NCI-H2107 (cell line): Measurements from ENCODE around the gene GPRC6A.
"Not testable (repeated sequence)": the region's sequence is repeated elsewhere in the genome, so short reads cannot be mapped to it uniquely, and the experiment has no call there.

ENCODE experiments used
- DNase-seq: peaks from one replicate; lab custom pipeline; 2025; lab: John Stamatoyannopoulos, UW

Gene GPRC6A, protein sequence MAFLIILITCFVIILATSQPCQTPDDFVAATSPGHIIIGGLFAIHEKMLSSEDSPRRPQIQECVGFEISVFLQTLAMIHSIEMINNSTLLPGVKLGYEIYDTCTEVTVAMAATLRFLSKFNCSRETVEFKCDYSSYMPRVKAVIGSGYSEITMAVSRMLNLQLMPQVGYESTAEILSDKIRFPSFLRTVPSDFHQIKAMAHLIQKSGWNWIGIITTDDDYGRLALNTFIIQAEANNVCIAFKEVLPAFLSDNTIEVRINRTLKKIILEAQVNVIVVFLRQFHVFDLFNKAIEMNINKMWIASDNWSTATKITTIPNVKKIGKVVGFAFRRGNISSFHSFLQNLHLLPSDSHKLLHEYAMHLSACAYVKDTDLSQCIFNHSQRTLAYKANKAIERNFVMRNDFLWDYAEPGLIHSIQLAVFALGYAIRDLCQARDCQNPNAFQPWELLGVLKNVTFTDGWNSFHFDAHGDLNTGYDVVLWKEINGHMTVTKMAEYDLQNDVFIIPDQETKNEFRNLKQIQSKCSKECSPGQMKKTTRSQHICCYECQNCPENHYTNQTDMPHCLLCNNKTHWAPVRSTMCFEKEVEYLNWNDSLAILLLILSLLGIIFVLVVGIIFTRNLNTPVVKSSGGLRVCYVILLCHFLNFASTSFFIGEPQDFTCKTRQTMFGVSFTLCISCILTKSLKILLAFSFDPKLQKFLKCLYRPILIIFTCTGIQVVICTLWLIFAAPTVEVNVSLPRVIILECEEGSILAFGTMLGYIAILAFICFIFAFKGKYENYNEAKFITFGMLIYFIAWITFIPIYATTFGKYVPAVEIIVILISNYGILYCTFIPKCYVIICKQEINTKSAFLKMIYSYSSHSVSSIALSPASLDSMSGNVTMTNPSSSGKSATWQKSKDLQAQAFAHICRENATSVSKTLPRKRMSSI

DNA sequence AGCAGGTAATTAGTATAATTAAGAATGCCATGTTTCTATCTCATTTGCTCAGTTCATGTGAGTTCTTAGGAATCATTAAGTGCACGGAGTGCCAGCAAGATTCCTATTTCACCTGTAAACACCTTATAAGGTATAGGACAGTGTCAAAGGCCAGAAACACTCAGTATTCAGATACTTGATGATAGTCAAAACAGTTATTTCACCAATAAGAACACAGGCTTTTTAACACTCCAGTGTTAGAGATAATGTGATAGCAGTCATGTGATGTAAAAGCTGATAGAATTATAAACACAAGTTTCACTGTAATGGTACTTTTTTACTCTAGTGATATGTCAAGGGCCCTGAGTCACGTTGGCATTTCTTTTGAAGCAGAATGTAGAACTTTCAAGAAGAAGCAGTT, at the start of gene GPRC6A:
GPRC6A (minus strand) TSS at position 101 of the 400 bp plus-strand sequence; CDS start at position 31, 70 bp downstream.
- no peak for DNase-seq

DNA sequence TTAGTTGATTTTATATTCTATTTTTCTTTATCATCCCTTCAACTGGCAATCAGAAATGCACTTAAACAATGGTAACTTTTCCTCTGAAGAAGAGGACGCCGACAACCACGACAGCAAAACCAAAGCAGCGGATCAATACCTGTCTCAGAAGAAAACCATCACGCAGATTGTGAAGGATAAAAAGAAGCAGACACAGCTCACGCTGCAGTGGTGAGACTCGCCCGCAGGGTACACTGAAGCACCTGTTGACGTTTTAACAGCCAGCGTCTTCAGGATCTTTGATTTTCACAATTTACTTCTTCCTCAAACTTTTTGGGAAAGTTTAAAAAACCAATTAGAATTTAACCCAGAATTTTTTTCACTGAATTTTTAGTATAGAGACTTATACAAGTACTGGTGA, 48.9 kb upstream of the GPRC6A start:
- DNase-seq, result no peak

DNA sequence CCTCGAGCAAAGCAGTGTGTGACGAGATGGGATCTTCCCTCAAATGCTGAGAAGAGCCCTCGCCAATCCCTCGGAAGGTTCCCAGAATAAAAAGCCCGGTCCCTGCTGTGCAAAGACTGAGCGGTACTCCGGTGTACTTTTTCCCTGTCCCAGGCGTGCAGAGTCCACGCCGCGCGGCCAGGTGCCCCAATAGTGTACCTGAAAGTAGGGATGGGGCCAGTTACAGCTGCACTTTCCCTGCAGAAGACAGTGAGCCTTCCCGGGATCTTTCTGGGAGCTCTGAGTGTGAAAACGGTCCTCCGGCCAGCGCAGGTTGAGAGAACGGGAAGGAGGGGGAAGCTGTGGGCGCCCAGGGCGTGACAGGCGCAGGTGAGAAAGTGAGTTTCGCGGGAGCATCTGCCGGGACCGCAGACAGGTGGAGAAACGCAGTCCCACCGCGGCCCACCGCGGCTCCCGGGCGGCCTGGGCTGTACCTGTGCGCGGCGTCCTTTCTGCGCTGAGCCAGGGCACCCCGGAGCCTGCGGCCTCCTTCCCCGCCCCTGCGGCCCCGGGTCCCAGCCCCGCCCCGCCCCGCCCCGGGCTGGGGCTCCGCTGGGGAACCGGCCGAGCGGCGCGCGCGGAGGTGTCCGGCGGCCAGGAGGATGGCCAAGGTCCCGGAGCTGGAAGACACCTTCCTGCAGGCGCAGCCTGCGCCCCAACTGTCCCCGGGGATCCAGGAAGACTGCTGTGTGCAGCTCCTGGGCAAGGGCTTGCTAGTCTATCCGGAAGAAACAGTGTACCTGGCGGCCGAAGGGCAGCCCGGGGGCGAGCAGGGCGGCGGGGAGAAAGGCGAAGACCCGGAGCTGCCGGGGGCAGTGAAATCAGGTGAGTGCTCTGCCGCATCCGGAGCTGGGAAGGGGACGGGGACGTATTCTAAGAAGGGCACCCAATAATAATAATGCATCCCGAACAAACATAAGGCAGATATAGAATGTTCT, 48.0 kb upstream of the GPRC6A start, which contains the start of gene RFX6:
RFX6 (plus strand) TSS at position 608 of the 977 bp plus-strand sequence; CDS start at position 642, 34 bp downstream.
- no peak for DNase-seq

DNA sequence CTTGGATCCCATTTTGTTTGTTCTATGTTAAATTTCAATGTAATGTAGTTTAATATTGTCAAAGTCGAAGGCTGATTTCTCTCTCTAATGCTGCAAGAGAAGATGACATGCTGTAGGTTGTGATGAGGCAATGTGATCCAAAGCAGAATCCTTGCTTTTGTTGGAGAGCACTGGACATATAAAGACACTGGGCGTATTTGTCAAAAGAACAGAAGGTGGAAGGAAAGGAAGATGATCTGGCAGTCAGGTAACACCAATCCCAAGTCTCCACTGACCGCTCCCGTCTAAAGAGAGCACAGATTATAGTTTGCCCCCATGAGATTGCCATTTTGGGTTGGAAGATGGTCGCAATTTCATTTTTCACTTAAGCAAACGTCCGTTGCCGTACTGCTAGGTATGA, 47.2 kb upstream of the GPRC6A start:
- DNase-seq, result no peak

- no peak for DNase-seq
These were observed 43.9 kb upstream of the GPRC6A start for GRCh38 chr6:116872771-116873170.

DNA sequence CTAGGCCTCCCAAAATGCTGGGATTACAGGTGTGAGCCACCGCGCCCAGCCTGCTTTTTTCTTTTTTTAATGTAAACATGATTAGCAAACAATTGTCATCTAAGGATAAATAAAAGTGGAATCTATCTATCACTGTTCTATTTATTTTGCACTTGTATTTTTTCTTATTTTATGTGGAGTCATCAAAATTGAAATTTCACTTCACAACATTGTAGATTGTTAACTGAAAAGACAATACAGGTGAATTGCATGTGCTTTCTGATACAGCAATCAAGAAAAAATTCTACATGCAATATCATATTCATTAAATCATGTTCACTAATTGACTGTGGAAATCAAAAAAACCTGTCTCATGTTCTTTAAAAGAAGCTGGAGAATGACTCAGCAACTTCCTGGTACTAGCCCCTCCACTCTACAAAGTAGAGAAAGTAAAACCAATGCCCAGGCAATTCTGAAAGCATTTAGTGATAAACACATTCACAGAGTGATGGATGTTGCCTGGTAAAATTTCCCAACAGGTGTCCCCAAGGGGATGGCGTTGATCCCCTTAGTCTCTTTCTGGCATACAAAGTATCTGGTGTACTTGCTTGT, 37.5 kb upstream of the GPRC6A start:
- DNase-seq, result no peak

DNA sequence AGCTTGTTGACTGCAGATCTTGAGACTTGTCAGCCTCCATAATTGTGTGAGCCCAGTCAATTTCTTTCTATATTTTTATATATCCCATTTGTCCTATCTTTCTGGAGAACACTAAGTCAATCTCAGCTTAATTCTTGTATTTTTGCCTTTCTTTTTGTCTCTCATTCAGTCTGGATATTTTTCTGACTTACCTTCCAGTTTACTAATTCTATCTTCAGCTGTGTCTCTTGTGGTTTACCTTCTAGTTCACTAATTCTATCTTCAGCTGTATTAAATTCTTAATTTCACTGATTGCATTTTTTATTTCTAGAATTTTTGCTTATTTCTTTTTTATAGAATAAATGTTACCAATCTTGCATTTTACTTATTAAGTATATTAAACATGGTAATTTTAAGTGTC, 30.4 kb upstream of the GPRC6A start:
- no peak for DNase-seq

GRCh38 chr6:116858060-116858459, 29.2 kb upstream of the GPRC6A start:
- no peak for DNase-seq

DNA sequence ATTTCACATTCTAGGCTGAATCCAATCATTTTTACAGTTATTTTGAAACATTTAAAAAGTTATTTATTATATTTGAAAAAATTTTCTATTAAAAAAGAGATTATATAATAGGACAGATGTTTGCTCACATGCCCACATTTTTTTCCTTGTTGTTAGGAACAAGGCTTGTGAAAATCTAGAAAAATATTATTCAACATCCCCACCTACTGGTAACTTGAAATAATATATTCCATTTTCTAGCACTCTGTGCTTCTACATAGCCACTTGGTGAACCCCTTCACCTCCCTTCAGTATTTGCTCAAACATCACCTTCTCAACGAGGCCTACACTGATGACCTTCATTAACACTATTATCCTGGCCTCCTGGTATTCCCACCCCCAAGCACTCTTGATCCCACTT, 18.3 kb upstream of the GPRC6A start:
- DNase-seq, result no peak

- no peak for DNase-seq
These were observed 13.6 kb upstream of the GPRC6A start for GRCh38 chr6:116842459-116842858.

DNA sequence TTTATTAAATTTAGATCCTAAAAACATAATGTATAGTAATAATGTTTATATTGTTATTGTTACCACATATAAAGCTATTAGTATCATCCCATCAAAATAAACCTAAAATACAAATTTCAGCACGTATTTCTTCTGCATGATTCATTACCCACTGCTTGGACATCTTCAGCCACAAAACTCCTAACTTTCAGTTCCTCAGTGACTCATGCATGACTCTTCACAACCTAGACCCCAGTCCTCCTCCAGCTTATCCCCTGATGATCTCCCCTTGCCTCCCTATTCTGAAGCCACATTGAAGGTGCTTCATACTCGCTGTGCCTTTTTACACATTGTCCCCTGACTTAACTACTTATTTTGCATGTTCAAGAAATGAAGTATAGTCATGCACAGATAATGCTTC, 11.2 kb upstream of the GPRC6A start:
- DNase-seq, result no peak

DNA sequence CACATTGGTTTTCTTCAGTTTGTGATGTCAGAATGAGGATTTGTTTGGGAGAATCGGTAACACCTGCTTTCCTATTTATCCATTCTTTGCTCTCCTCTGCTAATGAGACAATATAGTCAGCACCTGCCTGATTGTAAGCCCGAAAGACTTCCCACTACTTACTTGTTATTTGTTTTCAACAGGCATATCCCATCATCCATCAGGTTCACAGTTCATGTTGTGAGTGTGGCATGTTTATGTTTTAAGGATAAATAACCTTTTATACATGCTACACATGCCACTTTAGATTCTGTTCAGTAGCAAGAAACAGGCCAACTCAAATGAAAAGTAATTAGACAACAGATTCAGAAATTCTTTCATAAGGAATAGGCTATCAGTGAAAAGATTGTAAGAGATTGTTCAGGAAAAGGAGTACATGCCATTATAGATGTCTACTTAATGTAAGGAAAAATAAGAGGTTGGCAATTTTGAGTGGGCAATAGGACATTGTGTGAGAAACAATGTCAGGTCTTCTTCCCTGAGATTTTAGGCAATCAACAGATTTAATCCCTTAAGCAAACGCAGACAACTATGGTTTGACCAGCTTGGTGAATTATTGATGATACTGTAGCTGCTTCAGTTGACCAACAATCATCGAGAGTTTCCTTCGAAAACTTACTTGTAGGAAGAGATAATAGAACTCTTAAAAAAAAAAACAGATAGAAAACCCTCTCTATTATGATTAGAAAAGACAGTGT, 7.9 kb upstream of the GPRC6A start:
- no peak for DNase-seq

GRCh38 chr6:116834526-116834925, 5.6 kb upstream of the GPRC6A start:
- not testable (repeated sequence) for DNase-seq

DNA sequence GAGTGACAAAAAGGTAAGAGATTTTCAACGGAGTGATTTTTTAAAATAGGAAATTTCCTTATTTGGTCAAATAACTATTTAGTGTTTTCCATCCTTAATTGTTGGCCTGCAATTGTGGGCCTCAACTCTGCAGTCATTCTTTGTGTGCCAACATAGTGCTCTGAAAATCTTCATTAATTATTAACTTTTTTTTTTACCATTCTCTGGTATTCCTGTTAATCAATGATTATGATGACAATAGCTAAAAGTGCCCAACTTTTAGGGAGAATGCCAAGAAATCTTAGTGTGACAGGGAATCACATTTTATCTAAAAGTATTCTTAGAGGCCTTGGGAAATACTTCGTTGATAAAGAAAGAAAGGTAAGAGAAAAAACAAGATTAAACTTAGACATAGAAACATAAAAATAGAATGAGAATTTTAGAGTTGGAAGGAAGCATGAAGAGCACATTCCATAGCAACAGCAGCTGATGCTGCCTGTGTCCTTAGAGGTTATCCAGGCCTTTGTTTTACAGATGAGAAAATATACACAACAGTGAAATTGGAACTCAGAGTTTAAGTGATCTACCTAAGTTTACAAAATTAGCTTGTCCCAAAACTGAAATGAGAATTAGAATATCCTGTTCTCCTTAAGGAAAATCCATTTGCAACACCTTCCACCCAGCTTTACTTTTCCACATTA, 1.2 kb downstream of the GPRC6A start:
- DNase-seq, result no peak

DNA sequence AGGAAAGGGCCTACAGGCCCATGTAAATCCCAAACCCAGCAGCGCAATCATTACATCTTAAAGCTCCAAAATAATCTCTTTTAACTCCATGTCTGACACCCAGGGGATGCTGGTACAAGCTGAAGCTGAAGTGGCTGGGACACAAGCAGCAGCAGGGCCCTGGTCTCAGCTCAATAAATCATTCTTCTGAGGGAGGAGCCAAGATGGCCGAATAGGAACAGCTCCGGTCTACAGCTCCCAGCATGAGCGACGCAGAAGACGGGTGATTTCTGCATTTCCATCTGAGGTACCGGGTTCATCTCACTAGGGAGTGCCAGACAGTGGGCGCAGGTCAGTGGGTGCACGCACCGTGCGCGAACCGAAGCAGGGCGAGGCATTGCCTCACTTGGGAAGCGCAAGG, 12.5 kb downstream of the GPRC6A start:
- DNase-seq, result not testable (repeated sequence)

- DNase-seq, result no peak
These were observed 16.7 kb downstream of the GPRC6A start for GRCh38 chr6:116812051-116812650.

DNA sequence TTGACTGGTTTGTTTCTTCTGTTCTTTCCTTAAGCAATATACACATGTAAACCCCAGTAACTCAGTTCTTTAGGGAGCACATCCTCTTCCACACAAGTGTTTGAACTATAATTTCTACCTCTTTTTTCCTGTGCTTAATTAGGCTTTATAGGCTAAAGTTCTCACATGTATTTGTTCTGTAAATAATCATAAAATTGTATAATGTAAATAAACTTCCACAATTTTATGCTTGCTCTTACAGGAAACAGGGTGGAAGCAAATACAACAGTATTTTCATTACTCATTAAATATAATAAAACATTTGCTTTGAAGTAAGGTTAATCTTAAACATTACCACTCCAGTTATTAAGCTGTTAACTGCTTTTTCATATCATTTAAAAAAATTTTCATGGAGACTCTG, 26.9 kb downstream of the GPRC6A start:
- no peak for DNase-seq

DNA sequence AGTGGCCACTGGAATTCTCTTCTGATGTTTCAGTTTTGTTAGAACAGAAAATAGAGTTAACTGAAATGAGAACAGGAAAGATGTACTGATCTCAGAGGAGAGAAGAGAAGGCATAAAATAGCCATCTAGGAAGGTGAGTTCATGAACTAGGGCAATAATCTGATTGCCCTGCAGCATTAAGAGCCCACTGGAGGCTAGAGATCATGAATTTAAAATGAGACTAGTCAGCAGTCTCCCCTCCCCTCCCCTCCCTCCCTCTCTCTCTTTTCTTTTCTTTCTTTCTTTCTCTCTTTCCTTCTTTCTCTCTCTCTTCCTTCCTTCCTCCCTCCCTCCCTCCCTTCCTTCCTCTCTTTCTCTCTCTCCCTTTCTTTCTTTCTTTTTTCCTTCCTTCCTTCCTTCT, 28.9 kb downstream of the GPRC6A start:
- DNase-seq, result no peak

DNA sequence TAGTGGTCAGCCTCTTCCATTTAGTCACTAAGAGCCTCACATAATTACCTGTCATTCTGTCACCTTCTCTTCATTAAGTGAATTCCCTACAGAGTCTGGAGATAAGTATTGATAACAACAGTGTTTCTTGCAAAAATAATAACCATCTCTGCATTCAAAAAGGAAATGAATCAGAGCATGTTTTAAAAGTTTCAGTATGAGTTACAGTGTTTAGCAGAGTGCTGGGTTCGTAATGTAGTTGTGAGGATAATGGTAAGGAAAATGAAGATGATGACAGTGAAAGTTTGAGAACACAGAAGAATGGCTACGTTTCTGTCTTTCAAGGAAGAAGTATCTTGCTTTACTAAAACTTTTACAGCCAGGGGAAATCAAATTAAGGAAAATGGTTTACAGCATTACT, 31.3 kb downstream of the GPRC6A start:
- no peak for DNase-seq

DNA sequence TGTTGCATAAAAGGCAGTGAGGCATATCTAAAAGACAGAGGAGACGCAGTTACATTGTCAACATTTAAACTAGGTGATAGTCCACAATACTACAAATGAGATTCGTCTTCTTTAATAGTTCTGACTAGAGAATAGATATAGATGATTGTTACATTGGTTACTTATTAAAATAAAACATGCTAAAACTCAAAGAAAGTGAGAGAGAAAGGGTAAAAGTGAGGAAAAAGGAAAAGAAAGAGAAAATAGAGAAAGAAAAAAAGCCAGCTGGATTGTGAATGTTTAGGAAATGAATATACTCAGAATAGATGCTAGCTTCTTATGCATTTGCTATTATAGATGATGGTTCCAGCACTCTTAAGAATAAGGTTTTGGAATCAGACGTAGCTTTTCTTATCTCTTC, 35.7 kb downstream of the GPRC6A start:
- DNase-seq, result no peak
